Calu3 (cell line): ENCODE results near the gene PTP4A1. TPM values are rescaled to one million over a fixed set of nuclear protein-coding genes. Genes with fewer than 3 reads are reported as not detected.

ENCODE experiments used
- BruUV-seq: library from RNA; stranded (reverse); fragments of 400-500 nt; replicated peaks from 2 replicates; lab custom pipeline; 2021; lab: Mats Ljungman, UMichigan
- CTCF ChIA-PET: fragments of 300-600 bp; sonication (Branson Sonifier 250); formaldehyde crosslinking; loops from one replicate; lab custom pipeline; 2022; ENCODE audit warnings: antibody characterized with exemption; lab: Charles Lee
- DNase-seq: peaks from one replicate; pipeline ENCODE4 v3.0.0; 2022
- H3K27ac Mint-ChIP-seq: one replicate; pipeline ENCODE4 v1.8.0; 2022; ENCODE audit warnings: mixed read lengths; ENCODE audit not compliant: unreplicated experiment
- H3K27me3 Mint-ChIP-seq: one replicate; pipeline ENCODE4 v1.8.0; 2022; ENCODE audit warnings: mixed read lengths; ENCODE audit not compliant: unreplicated experiment
- H3K36me3 Mint-ChIP-seq: one replicate; pipeline ENCODE4 v1.8.0; 2022; ENCODE audit warnings: mild to moderate bottlenecking, moderate library complexity, mixed read lengths; ENCODE audit not compliant: insufficient read depth, unreplicated experiment
- H3K4me1 Mint-ChIP-seq: one replicate; pipeline ENCODE4 v1.8.0; 2022; ENCODE audit warnings: mild to moderate bottlenecking, low read depth, mixed read lengths; ENCODE audit not compliant: unreplicated experiment
- H3K4me3 Mint-ChIP-seq: one replicate; pipeline ENCODE4 v1.8.0; 2022; ENCODE audit warnings: mild to moderate bottlenecking, low read depth, moderate library complexity, mixed read lengths; ENCODE audit not compliant: unreplicated experiment
- H3K9me3 Mint-ChIP-seq: one replicate; pipeline ENCODE4 v1.8.0; 2022; ENCODE audit warnings: low read depth, mixed read lengths; ENCODE audit not compliant: unreplicated experiment
- intact Hi-C: fragments of 100-400 bp; cut with micrococcal nuclease; formaldehyde crosslinking; loops from one replicate; pipeline ENCODE4 v1.10.0; 2022; ENCODE audit not compliant: unreplicated experiment
- total RNA-seq: library from RNA; stranded (reverse); gene quantifications from 2 replicates; pipeline ENCODE4 v1.2.3, GENCODE V29; 2022
- TF ChIP-seq, protein P1 (sequence below): fragments of 200-600 bp; IDR thresholded peaks from one replicate; pipeline ENCODE4 v1.8.0; 2022; ENCODE audit warnings: antibody characterized with exemption; ENCODE audit not compliant: unreplicated experiment

The PTP4A1 gene
- total RNA-seq, 1 experiment from 2014 or later = 97.3 TPM

DNA sequence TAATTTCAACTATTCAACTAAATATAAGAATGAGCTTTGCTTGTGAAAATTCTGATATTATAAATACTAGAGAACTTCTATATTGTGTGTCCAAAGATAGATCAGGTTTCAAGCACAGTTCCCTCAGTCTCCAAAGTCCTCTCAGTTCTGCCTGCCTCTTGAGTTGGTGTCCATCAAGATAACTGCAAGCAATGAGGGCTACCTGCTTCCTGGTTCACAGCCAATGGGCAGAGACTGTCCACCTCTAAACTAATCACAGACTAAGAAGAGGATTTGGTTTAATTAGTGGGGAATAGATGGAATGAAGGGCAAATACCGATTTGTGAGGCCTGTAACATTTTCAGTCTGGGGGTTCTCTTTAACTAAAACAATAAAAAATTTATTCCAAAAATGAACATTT, 41.3 kb upstream of the PTP4A1 start:
- Mint-ChIP-seq H3K4me3 (no peak overlapping the region), H3K9me3 (no peaks in the 10 kb centered on the region), H3K4me1 (peaks cover 36% of the 10 kb centered on the region), H3K27ac (no peak overlapping the region), H3K27me3 (no peaks in the 10 kb centered on the region), H3K36me3 (peaks cover 6% of the 10 kb centered on the region)
- DNase-seq = no peak
- intact Hi-C loops = no loop called here
- CTCF ChIA-PET = no interaction called here
- TF ChIP-seq, protein P1, sequence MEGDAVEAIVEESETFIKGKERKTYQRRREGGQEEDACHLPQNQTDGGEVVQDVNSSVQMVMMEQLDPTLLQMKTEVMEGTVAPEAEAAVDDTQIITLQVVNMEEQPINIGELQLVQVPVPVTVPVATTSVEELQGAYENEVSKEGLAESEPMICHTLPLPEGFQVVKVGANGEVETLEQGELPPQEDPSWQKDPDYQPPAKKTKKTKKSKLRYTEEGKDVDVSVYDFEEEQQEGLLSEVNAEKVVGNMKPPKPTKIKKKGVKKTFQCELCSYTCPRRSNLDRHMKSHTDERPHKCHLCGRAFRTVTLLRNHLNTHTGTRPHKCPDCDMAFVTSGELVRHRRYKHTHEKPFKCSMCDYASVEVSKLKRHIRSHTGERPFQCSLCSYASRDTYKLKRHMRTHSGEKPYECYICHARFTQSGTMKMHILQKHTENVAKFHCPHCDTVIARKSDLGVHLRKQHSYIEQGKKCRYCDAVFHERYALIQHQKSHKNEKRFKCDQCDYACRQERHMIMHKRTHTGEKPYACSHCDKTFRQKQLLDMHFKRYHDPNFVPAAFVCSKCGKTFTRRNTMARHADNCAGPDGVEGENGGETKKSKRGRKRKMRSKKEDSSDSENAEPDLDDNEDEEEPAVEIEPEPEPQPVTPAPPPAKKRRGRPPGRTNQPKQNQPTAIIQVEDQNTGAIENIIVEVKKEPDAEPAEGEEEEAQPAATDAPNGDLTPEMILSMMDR = no peak
- no TSS peak for BruUV-seq

DNA sequence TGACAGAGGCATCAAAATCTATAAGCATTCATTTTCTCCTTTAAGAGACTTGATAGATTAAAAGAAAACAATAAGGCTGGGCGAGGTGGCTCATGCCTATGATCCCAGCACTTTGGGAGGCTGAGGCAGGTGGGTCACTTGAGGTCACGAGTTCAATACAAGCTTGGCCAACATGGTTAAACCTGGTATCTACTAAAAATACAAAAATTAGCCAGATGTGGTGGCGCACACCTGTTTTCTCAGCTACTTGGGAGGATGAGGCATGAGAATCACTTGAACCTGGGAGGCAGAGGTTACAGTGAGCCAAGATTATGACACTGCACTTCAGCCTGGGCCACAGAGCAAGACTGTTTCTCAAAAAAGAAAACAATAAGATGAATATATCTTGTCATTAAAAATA, 39.3 kb upstream of the PTP4A1 start:
- BruUV-seq = no TSS peak
- no peaks in the 10 kb centered on the region for H3K9me3 Mint-ChIP-seq
- peaks cover 33% of the 10 kb centered on the region for H3K4me1 Mint-ChIP-seq
- no peak overlapping the region for H3K4me3 Mint-ChIP-seq
- intact Hi-C loops = no loop called here
- no peak for DNase-seq
- no peaks in the 10 kb centered on the region for H3K27me3 Mint-ChIP-seq
- H3K27ac Mint-ChIP-seq = no peak overlapping the region
- TF ChIP-seq, protein P1 = no peak
- CTCF ChIA-PET = no interaction called here
- H3K36me3 Mint-ChIP-seq = peaks cover 5% of the 10 kb centered on the region

DNA sequence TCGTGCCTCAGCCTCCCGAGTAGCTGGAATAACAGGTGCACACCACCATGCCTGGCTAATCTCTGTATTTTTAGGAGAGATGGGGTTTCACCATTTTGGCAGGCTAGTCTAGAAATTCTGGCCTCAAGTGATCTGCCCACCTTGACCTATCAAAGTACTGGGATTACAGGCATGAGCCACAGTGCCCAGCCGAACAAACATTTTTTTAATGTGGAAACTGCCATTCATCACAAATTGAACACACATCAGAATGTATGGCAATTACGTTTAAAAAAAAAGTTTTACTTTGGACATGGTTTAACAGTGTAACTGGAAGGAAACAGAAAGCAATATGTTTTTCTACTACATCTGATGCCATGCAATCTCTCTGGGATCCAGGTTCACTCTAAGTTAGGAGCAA, 38.3 kb upstream of the PTP4A1 start:
- BruUV-seq = no TSS peak
- Mint-ChIP-seq H3K27me3 (no peaks in the 10 kb centered on the region), H3K9me3 (no peaks in the 10 kb centered on the region), H3K4me1 (peaks cover 28% of the 10 kb centered on the region), H3K27ac (no peak overlapping the region), H3K36me3 (peaks cover 5% of the 10 kb centered on the region), H3K4me3 (no peak overlapping the region)
- no peak for DNase-seq
- CTCF ChIA-PET = no interaction called here
- intact Hi-C loops = no loop called here
- TF ChIP-seq, protein P1 = no peak

DNA sequence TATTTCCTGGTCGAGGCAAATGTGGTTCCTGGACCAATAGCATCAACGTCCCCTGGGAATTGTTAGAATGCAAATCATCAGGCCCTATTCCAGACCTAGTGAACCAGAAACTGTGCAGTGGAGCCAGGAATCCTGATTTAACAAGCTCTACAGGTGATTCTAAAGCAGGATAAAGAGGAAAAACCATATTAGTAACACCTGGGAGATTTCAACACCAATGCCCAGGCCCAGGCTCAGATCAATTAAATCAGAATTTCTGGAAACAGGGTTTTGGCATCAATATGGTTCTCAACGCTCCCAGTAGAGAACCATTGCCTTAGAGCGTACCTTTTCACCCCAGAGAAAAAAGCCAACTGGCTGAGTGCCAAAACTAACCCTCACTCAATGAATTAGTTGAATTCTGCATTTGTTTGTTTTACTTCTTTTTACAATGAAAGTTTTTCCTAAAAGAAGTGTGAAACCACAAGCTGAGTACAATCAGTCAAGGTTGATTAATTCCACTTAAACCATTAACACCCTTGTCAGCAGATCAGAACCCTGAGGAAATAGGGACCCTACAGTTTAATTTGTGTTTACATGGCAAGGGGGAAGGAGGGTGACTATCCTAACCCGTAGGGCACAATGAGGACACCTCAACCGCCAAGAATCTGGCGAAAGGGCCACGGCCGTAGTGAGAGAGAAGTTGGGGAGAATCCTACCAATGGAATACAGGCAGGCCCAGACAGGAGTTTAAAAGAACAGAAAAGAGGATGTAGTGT, 34.9 kb upstream of the PTP4A1 start:
- peak; percentile 30 for DNase-seq
- BruUV-seq = no TSS peak
- Mint-ChIP-seq H3K36me3 (peaks cover 5% of the 10 kb centered on the region), H3K4me1 (peaks cover 11% of the 10 kb centered on the region), H3K4me3 (no peak overlapping the region), H3K27ac (no peak overlapping the region), H3K9me3 (no peaks in the 10 kb centered on the region), H3K27me3 (no peaks in the 10 kb centered on the region)
- CTCF ChIA-PET = no interaction called here
- TF ChIP-seq, protein P1 = no peak
- intact Hi-C loops = no loop called here
